ENCODE data around the gene ZFP30. TPM values are rescaled to one million over a fixed set of nuclear protein-coding genes. Genes with fewer than 3 reads are reported as not detected.

Gene ZFP30
- total RNA-seq, 2 experiments from 2014 or later = 8.8 to 8.9 TPM

GRCh38 chr19:37583340-37583739 lies 71.9 kb downstream of the ZFP30 start:
- ChIA-PET CTCF (no interaction called here), POLR2A (no interaction called here)

DNA sequence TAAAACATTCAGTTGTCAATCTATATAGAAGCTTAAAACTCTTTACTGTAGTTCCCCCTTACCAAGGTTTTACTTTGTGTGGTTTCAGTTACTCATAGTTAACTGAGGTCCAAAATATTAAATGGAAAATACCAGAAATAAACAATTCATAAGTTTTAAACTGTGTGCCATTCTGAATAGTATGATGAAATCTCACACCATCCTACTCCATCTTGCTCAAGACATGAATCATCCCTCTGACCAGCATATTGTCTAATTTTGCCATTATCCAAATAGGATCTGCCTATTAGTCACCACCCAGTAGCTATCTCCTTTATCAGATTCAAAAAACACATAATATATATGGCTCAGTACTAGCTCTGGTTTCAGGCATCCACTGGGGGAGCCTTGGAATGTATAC lies 83.1 kb downstream of the ZFP30 start:
- CTCF ChIA-PET = no interaction called here
- POLR2A ChIA-PET = no interaction called here

GRCh38 chr19:37565370-37565669 lies 89.9 kb downstream of the ZFP30 start:
- ChIA-PET CTCF (no interaction called here), POLR2A (no interaction called here)

DNA sequence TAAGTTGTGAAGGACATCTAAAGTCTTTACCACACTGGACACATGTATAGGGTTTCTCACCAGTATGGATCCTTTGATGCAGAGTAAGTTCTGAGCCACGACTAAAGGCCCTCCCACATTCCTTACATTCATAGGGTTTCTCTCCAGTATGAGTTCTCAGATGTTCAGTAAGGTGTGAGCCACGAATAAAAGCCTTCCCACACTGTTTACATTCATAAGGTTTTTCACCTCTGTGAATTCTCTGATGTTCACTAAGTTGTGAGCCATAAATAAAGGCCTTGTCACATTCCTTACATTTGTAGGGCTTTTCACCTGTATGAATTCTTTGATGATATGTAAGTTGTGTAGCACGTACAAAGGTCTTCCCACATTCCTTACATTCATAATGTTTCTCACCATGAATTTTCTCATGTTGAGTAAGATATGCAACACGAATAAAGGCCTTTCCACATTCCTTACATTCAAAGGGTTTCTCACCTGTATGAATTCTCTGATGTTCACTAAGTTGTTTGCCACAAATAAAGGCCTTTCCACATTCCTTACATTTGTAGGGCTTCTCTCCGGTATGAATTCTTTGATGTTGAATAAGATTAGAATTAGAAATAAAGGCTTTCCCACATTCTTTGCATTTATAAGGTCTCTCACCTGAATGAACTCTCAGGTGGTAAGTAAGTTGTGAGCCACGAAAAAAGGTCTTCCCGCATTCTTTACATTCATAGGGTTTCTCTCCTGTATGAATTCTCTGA lies 90.5 kb downstream of the ZFP30 start:
- ChIA-PET CTCF (no interaction called here), POLR2A (no interaction called here)

Other genes starting within 250 kb of the ZFP30 start
- 1 to 10 TPM; 4.6 to 5.2 TPM for gene ZNF569, start 188.0 kb downstream of the ZFP30 start, total RNA-seq
- gene ZNF570, start 186.1 kb downstream of the ZFP30 start, total RNA-seq = 1 to 10 TPM; 3.7 to 5.4 TPM
- gene ZNF793, start 148.5 kb downstream of the ZFP30 start, total RNA-seq = 1 to 10 TPM; 3.4 to 3.5 TPM
- 1 to 10 TPM; 1.7 to 1.8 TPM for gene ZNF571, start 60.7 kb downstream of the ZFP30 start, total RNA-seq
- 1 to 10 TPM in 1 of 2 experiments, under 1 TPM in 1; 0.84 to 1.2 TPM for gene ZNF540, start 60.6 kb downstream of the ZFP30 start, total RNA-seq
- gene ZNF607, start 64.3 kb upstream of the ZFP30 start, total RNA-seq = 1 to 10 TPM; 6.6 to 9.1 TPM
- gene ZNF573, start 124.1 kb upstream of the ZFP30 start, total RNA-seq = 10 to 100 TPM in 1 of 2 experiments, 1 to 10 TPM in 1; 7.2 to 11.7 TPM

Data from activated CD8-positive, alpha-beta memory T cell treated with anti-CD3 and anti-CD28 coated beads for 36 hours (primary cell).